GM21528 (cell line): Measurements from ENCODE around the gene DLG5.

Experiments
- ATAC-seq: cut with Tn5 transposase; IDR thresholded peaks from one replicate; pipeline ENCODE4 v1.9.1; 2021; ENCODE audit warnings: mild to moderate bottlenecking, moderate library complexity; ENCODE audit not compliant: unreplicated experiment, low FRiP score

DLG5 gene

GRCh38 chr10:77915319-77916105, 11.0 kb downstream of the DLG5 start:
- no peak for ATAC-seq

- ATAC-seq: no peak
Measured at GRCh38 chr10:77913090-77913489, 13.5 kb downstream of the DLG5 start.

GRCh38 chr10:77912576-77912975, 14.0 kb downstream of the DLG5 start:
- no peak for ATAC-seq

GRCh38 chr10:77911535-77912123, 14.9 kb downstream of the DLG5 start:
- ATAC-seq: no peak

- no peak for ATAC-seq
Measured at GRCh38 chr10:77910524-77911145, 15.9 kb downstream of the DLG5 start.

- ATAC-seq: no peak
Measured at GRCh38 chr10:77909749-77910375, 16.7 kb downstream of the DLG5 start.

GRCh38 chr10:77909021-77909748, 17.4 kb downstream of the DLG5 start:
- no peak for ATAC-seq

- no peak for ATAC-seq
Measured at GRCh38 chr10:77907900-77908717, 18.4 kb downstream of the DLG5 start.

GRCh38 chr10:77907462-77907861, 19.1 kb downstream of the DLG5 start:
- no peak for ATAC-seq

- no peak for ATAC-seq
Measured at GRCh38 chr10:77906951-77907421, 19.6 kb downstream of the DLG5 start.

GRCh38 chr10:77905781-77906180, 20.8 kb downstream of the DLG5 start:
- ATAC-seq: no peak

- no peak for ATAC-seq
Measured at GRCh38 chr10:77905086-77905748, 21.3 kb downstream of the DLG5 start.

- ATAC-seq: no peak
Measured at GRCh38 chr10:77904100-77904840, 22.3 kb downstream of the DLG5 start.

GRCh38 chr10:77902159-77902558, 24.4 kb downstream of the DLG5 start:
- no peak for ATAC-seq

GRCh38 chr10:77901743-77902142, 24.8 kb downstream of the DLG5 start:
- no peak for ATAC-seq

GRCh38 chr10:77899690-77900089, 26.9 kb downstream of the DLG5 start:
- no peak for ATAC-seq

- no peak for ATAC-seq
Measured at GRCh38 chr10:77899080-77899477, 27.5 kb downstream of the DLG5 start.

GRCh38 chr10:77898323-77899079, 28.1 kb downstream of the DLG5 start:
- no peak for ATAC-seq
